Measurements from ENCODE around the gene SLC22A23.

Gene SLC22A23

GRCh38 chr6:3252861-3253596 is 203.8 kb downstream of the SLC22A23 start:
- H3K4me3 ChIP-seq (ENCODE audit: low read depth, low read length), result no peak overlapping the region
- no peak for TF ChIP-seq CTCF (IDR thresholded peaks at IDR 0.05; ENCODE audit: low read depth, low read length)

DNA sequence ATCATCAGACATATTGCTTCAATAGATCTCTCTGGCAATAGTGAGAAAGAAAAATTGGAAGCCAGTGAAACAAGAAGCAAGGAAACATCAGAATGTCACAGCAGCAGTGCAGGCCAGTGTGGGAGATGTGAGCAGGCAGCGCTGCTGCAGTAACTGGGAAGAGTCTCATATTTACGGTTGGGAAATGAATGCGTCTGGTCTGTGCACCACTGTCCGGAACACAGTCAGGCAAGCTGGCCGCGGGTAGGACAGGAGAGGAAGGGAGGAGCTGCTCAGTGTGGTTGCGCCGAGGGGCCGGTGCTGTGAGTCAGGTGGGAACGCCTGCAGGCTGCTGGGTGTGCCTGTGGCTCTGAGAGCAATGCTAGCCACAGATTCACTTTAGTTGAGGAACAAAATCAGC is 204.5 kb downstream of the SLC22A23 start:
- TF ChIP-seq CTCF (IDR thresholded peaks at IDR 0.05; ENCODE audit: low read depth, low read length), result no peak
- no peak overlapping the region for H3K4me3 ChIP-seq (ENCODE audit: low read depth, low read length)

- H3K4me3 ChIP-seq (ENCODE audit: low read depth, low read length), result no peak overlapping the region
- TF ChIP-seq CTCF (IDR thresholded peaks at IDR 0.05; ENCODE audit: low read depth, low read length), result peak; percentile 97
Measured at GRCh38 chr6:3251462-3252314, 205.2 kb downstream of the SLC22A23 start.

GRCh38 chr6:3250231-3250675 is 206.6 kb downstream of the SLC22A23 start:
- no peak overlapping the region for H3K4me3 ChIP-seq (ENCODE audit: low read depth, low read length)
- no peak for TF ChIP-seq CTCF (IDR thresholded peaks at IDR 0.05; ENCODE audit: low read depth, low read length)

GRCh38 chr6:3249821-3250220 is 207.0 kb downstream of the SLC22A23 start:
- no peak for TF ChIP-seq CTCF (IDR thresholded peaks at IDR 0.05; ENCODE audit: low read depth, low read length)
- no peak overlapping the region for H3K4me3 ChIP-seq (ENCODE audit: low read depth, low read length)

DNA sequence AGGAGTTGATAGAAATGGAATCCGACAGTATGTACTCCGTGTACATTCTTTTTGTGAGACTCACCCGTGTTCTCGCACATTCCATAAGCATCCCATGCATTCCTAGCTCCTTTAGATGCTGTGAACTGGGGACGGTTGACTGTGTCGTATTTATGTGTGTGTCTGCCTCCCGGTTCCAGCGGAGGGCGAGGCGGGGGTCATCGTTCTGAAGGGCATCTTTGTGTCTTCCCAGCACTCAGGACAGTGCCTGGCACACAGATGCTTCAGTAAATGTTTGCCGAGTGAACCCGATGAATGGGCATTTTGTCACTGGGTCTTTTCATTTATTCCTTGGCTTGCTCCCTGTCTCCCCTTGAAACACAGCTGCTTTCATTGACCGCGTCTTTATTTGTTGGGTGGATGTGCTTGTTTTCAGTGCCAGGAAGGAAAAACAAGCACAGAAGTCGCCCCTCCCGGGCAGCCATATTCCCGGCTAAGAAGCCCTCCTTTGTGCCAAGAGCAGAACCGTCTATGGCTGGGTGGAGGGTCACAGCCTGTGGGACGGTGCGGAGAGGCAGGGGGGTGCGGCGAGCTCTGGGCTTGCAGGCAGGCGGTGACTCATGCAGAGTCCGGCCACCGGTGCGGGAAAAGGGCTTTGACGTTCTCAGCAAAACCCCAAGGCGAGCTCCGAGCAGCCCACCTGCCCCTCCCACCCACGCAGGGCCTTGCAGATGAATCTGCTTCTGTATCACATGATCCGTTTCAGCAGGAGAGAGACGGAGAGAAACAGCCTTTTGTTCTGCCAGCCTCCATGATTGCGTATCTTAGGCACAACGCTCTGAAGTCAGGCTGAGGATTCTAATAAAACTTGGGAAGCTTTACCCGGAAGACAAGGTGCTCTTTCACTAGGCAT is 209.3 kb downstream of the SLC22A23 start:
- peak overlapping the region; percentile 59 for H3K4me3 ChIP-seq (ENCODE audit: low read depth, low read length)
- no peak for TF ChIP-seq CTCF (IDR thresholded peaks at IDR 0.05; ENCODE audit: low read depth, low read length)

All from WI38 (cell line).